Prostate gland (tissue), 2 donors: Measurements from ENCODE around the gene LPCAT1.

ENCODE experiments used
- CTCF ChIP-seq, 4 experiments: fragments of 200-600 bp in 2 of 4; fragments of 450-650 bp in 2 of 4; sonication (generic) in 2 of 4; IDR thresholded peaks; 1 replicate in 3 of 4; 2 replicates in 1 of 4; pipeline ENCODE4 v1.5.1; 2016 to 2019; ENCODE audit warnings: antibody characterized with exemption in 4 of 4, mild to moderate bottlenecking in 2 of 4, moderate library complexity in 2 of 4
- POLR2AphosphoS5 ChIP-seq: sonication (generic); formaldehyde crosslinking; IDR thresholded peaks from one replicate; pipeline ENCODE4 v1.6.1; 2017; ENCODE audit warnings: antibody characterized with exemption

GRCh38 chr5:1466631-1467265, 57.0 kb downstream of the LPCAT1 start:
- TF ChIP-seq CTCF (IDR thresholded peaks at IDR 0.05) (no peak), POLR2AphosphoS5 (no peak)
